Fibroblast of skin of right biceps (primary cell): ENCODE results near the gene PKN3.

Source experiments
- DNase-seq: peaks from one replicate; pipeline ENCODE4 v3.0.0-alpha.2; 2013

The PKN3 gene

GRCh38 chr9:128718475-128718874 is 16.2 kb downstream of the PKN3 start:
- no peak for DNase-seq

DNA sequence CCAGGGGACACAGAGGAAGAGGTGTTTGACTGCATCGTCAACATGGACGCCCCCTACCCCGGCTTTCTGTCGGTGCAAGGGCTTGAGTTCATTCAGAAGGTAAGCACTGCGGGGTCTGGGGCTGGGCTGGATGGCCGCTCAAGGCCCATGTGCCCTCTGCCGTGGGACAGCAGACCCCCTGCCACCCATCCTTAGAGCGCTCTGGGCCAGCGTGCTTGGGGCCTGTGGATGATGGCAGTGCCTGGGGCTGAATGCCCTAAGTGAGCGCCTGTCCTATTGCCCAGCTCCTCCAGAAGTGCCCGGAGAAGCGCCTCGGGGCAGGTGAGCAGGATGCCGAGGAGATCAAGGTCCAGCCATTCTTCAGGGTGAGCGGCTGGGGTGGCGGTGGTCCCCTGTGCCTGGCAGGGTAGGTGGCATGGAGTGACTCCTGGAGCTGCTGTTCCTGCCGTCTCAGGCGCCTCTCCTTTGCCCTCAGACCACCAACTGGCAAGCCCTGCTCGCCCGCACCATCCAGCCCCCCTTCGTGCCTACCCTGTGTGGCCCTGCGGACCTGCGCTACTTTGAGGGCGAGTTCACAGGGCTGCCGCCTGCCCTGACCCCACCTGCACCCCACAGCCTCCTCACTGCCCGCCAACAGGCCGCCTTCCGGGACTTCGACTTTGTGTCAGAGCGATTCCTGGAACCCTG is 17.8 kb downstream of the PKN3 start:
- DNase-seq = no peak

GRCh38 chr9:128720841-128721486 is 18.7 kb downstream of the PKN3 start:
- DNase-seq = no peak

GRCh38 chr9:128721487-128722010 is 19.2 kb downstream of the PKN3 start:
- DNase-seq = no peak

GRCh38 chr9:128722380-128723351 is 20.4 kb downstream of the PKN3 start:
- DNase-seq = no peak

DNA sequence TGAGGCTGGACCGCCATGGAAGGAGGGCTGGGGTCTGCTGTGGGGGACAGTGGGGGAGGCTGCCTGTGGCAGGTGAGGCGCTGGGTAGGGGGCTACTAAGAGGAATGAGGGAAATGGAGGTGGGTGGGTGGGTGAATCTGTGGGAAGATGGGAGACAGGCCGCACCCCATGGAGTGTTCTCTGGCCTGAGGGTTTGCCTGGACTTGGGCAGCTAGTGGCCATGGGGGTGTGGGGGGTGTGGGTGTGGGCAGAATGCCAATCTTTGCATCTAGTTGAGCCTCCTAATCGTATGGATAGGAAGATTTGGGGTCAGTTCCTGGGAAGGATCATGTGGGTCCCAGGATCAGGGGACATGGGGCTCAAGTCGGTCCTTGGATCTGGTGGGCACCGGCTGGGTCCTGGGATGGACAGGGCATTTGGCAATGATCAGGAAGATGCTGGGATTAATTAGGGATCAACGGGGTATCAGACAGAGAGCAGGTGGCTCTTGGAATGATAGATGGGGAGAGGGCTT is 21.1 kb downstream of the PKN3 start:
- DNase-seq = no peak

GRCh38 chr9:128723866-128724743 is 21.8 kb downstream of the PKN3 start, which contains the start of gene ZDHHC12:
ZDHHC12 (minus strand) TSS chr9:128724127; CDS start chr9:128724093, 34 bp downstream.
- peak; percentile 95 for DNase-seq

GRCh38 chr9:128724744-128725211 is 22.5 kb downstream of the PKN3 start:
- DNase-seq = peak; percentile 82

GRCh38 chr9:128727640-128728248 is 25.4 kb downstream of the PKN3 start:
- no peak for DNase-seq

DNA sequence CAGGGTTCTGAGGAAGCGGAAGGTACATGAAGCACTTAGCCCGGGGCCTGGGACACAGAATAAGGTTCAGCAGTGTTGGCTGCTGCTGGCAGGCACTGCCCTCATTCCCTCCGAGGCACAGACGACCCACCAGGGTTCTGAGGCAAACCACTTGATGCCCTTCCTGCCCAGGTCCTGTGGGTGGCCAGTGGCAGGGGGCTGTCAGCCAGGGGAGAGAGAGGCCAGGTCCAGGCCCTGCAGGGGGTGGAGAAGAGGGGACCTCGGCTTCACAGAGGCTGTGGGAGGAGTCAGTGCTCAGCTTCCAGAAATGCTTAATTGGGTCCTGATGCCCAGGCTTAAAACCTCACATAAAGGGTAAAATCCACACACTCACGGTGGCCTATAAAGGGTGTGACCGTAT is 26.0 kb downstream of the PKN3 start:
- DNase-seq = no peak

DNA sequence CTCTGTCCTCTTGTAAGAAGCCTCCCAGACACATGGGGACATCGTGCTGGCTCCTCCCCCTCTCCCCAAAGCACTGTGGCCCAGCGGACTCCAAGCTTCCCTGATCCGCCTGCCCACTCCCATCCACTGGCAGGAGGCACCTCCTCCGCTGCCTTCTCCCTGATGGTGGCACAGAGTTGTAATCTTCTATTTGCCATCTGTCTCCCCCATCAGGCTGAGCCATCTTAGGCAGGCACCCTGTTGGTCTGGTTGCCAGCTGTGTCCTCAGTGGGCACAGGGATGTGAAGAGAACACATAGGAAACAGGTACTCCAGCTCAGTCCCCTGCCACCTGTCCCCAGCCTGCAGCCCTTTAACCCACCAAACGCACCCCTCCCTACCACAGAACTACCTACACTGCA is 27.0 kb downstream of the PKN3 start:
- no peak for DNase-seq

- DNase-seq = no peak
Observed at GRCh38 chr9:128729766-128730517, 27.6 kb downstream of the PKN3 start.

- DNase-seq = no peak
Observed at GRCh38 chr9:128731093-128731492, 28.8 kb downstream of the PKN3 start.

DNA sequence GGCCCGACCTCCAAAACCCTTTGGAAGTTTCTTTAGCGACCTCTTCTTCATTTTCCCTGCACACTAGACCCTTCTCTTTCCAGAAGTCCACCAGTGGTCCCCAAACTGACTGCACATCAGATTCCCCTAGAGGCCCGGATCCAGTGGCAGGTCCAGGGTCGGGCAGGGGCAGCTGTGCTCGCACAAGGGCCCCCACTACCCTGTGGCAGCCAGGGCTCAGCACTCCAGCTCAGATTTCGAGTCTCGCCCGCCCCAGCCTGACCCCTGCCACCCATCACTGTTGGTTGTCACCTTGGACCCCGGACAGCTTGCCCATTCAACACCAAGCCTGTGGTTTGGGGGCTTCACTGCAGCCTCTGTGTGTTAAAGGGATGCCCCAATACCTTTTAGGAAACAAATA is 29.4 kb downstream of the PKN3 start:
- no peak for DNase-seq

DNA sequence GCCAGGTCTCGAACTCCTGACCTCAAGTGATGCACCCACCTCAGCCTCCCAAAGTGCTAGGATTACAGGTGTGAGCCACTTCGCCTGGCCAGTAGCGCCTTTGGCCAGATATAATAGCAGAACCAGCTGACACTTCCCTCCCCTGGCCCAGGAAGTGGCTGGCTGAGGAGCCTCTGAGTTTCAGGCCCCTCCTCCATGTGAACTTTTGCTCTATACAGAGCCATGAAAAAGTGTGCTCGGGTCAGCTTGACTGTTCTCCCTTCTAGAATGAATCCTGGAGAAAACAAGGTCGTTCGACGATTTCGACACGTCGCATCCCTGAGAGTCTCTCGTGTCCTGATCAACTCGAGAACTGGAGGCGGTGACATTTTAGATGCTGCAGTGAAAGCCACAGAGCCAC is 30.3 kb downstream of the PKN3 start:
- DNase-seq = no peak

DNA sequence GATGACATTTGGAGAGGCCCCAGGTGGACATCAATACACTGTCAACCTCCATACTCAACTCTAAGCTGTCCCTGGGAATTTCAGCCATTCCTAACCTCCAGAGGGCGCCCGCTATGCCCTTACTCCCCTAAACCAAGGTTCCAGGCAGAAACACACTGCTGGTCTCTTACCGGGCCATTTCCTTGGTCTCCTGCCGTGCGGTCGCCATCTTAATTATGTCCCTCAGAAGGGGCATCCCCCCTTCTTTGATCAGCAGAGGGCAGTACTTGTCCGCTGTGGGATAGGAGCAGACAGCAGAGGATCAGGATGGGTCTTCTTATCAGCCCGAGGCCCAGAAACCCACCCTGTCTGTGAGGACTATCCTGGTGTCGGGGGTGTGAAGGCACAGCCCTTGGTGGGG is 31.0 kb downstream of the PKN3 start:
- peak; percentile 86 for DNase-seq

GRCh38 chr9:128735373-128735772 is 33.1 kb downstream of the PKN3 start:
- DNase-seq = no peak

DNA sequence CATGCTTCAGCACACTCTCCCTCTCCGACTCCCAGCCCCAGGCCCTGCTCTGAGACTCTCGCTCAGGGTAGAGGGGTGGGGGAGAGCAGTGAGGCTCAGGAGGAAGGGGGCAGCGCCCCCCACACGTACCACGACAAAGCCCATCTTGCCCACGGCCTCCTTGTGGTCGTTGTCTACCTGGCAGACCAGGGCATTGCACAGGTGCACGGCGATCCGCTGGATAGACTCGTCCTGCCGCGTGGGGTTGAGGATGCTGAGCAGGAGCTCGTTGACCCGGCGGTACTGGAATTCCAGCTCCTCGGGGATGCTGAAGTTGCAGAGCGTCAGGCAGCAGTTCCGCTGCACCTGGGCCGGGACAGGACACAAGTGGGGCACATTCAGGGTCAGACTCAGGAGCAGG is 40.1 kb downstream of the PKN3 start:
- DNase-seq = no peak

DNA sequence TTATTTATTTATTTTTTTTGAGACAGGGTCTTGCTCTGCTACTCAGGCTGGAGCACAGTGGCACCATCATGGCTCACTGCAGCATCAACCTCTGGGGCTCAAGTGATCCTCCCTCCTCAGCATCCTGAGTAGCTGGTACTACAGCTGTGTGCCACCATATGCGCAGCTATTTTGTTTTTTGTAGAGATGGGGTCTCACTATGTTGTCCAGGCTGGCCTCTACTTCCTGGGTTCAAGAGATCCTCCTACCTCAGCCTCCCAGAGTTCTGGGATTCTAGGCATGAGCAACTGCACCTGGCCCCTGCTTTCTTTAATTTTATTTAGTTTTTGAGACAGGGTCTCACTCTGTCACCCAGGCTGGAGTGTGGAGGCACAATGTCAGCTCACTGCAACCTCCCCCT is 41.1 kb downstream of the PKN3 start:
- no peak for DNase-seq

GRCh38 chr9:128747241-128747640 is 44.9 kb downstream of the PKN3 start:
- no peak for DNase-seq
